Heart left ventricle (tissue), 16 donors: Measurements from ENCODE around the gene KRT6A. TPM values are rescaled to one million over a fixed set of nuclear protein-coding genes. Genes with fewer than 3 reads are reported as not detected.

Experiments
- ATAC-seq, 4 donors: fragments of 200-7000 bp; cut with Tn5 transposase; one replicate each; pipeline ENCODE4 v1.9.1; 2020 to 2022; ENCODE audit warnings: moderate library complexity in 4 of 4, mild to moderate bottlenecking in 3 of 4, moderate number of reproducible peaks in 1 of 4
- DNase-seq, 5 donors: peaks; one replicate each; pipeline ENCODE4 v3.0.0-alpha.2; 2020
- H3K27ac ChIP-seq, 12 donors: fragments of 200-600 bp; sonication (generic) in 4 of 12; one replicate each; pipeline versions ENCODE4 v1.5.0 to v1.8.0; 2016 to 2022; ENCODE audit warnings: mild to moderate bottlenecking in 2 of 12
- H3K27me3 ChIP-seq, 9 donors: fragments of 200-600 bp; sonication (generic) in 2 of 9; one replicate each; pipeline versions ENCODE4 v1.5.1 to v1.8.0; 2016 to 2022; ENCODE audit warnings: mild to moderate bottlenecking in 3 of 9
- H3K36me3 ChIP-seq, 9 donors: fragments of 200-600 bp; sonication (generic) in 2 of 9; one replicate each; pipeline versions ENCODE4 v1.5.0 to v1.8.0; 2018 to 2022; ENCODE audit warnings: mild to moderate bottlenecking in 2 of 9
- H3K4me1 ChIP-seq, 12 donors: fragments of 200-600 bp; sonication (generic) in 4 of 12; one replicate each; pipeline versions ENCODE4 v1.5.0 to v1.8.0; 2016 to 2022; ENCODE audit warnings: mild to moderate bottlenecking in 3 of 12
- H3K4me3 ChIP-seq, 12 donors: fragments of 200-600 bp; sonication (generic) in 4 of 12; one replicate each; pipeline versions ENCODE4 v1.5.0 to v1.8.0; 2017 to 2022; ENCODE audit warnings: mild to moderate bottlenecking in 9 of 12, moderate library complexity in 4 of 12
- H3K9me3 ChIP-seq, 12 donors: fragments of 200-600 bp; sonication (generic) in 4 of 12; one replicate each; pipeline versions ENCODE4 v1.5.0 to v1.8.0; 2016 to 2022; ENCODE audit warnings: mild to moderate bottlenecking in 1 of 12
- POLR2A ChIP-seq, 2 donors: fragments of 450-650 bp; IDR thresholded peaks; one replicate each; pipeline ENCODE4 v1.6.1; 2017; ENCODE audit warnings: antibody characterized with exemption in 2 of 2, mild to moderate bottlenecking in 2 of 2, moderate library complexity in 2 of 2
- WGBS, 4 donors: extraction: QIAGEN DNeasy Blood & Tissue Kit in 2 of 4; methylation state at CpG; one replicate each; pipeline versions ENCODE4 v1.1.5 to v1.1.7; 2013 to 2018; 5-methylcytosine and 5-hydroxymethylcytosine counted together
- intact Hi-C, 10 donors: fragments of 100-400 bp; cut with DNase I; formaldehyde crosslinking; loops; one replicate each; pipeline versions ENCODE4 v1.11.1 to v1.14.2; 2022
- polyA plus RNA-seq, 2 donors: library from polyadenylated mRNA; stranded (reverse); fragments of 200-250 nt; gene quantifications; one replicate each; pipeline ENCODE4 v1.2.3, GENCODE V29; 2013
- total RNA-seq, 9 donors: library from RNA; depleted of rRNA in 2 of 9; stranded (reverse); fragments of >200 nt in 2 of 9; fragmentation: NEBNext Ultra II Directional in 3 of 9; extraction: Animal tissue kit (Norgen Biotek cat#: 25700) in 3 of 9; gene quantifications; one replicate each; pipeline versions ENCODE4 v1.1.0 to v1.2.4, GENCODE V29; 2016 to 2023
- TF ChIP-seq, protein P1 (sequence below), 12 donors: fragments of 200-600 bp; sonication (generic) in 4 of 12; IDR thresholded peaks; one replicate each; pipeline versions ENCODE4 v1.5.0 to v1.8.0; 2018 to 2022; ENCODE audit warnings: antibody characterized with exemption in 12 of 12, mild to moderate bottlenecking in 5 of 12
- donor health status: ischemic (EF 13 %, LVEDD 7.1; RV severe dilation, severe dysfunction).
- donor health status: healthy with polysubstance abuse.
- donor health status: DM: no; HTN: yes; CAD: no.
- donor health status: DM: no; HTN: no; CAD: no.
- donor health status: ischemic (EF 25% LVEDD 6.9; RV normal size, moderate dysfunction).
- donor health status: ischemic (EF 25% LVEDD 5.7; RV mildly dilated, moderate dysfunction).
- donor health status: healthy.
- donor health status: DM: yes; HTN: yes; CAD: no.
- donor health status: ischemic (EF 35%, LVEDD 5.7; RV mildly dilated, moderate dysfunction).
- donor health status: nonischemic (EF 11% LVEDD 7.7; RV severe dilation, severe dysfunction).
- donor health status: DM: yes; HTN: yes; CAD: no.
- donor health status: PGD.
- donor health status: ischemic (EF 29% LVEDD 5.4; RV normal size, mild dysfunction).
- donor health status: nonischemic (EF 23%, LVEDD 6.1; RV moderate dilation, normal function).

Gene KRT6A
- total and polyA plus RNA-seq, 11 donors = 0.03 to 0.11 TPM; not detected in 9

DNA sequence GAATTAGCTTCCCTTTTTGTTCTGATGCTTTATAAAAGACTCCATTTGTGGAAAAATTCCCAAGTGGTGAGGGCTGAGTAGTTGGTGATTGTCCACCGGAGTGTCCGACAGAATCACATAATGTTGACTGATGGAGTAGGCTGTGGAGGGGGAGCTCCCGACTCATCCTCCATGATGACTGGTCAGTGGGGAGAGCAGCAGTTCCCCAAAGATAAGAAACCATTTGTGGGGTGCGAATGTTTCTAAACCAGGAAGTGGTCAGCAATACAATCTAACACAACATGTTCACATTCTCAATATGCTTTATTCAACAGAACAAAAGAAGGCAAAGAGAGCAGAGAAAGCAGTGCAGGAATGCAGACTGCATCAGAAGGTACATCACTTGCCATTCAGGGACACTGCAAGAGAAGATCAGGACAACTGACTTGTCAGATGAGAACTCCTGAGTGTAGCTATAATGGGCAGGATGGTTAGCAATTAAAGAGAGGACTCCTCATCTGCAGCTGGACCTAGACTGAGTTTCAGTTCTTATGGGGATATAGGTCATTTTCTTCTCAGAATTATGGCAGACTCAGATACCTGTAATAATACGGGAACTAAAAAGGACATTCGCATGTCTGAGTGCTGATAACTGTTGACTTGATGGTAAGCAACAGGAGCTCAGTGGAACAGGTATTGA is 46.6 kb downstream of the KRT6A start:
- WGBS, 4 donors = 75 to 88% (median 83%) methylated on average over 6 of the region's 6 CpGs
- intact Hi-C loops = no loop called here
- no peaks in the 10 kb centered on the region for H3K9me3 ChIP-seq
- no peak overlapping the region for H3K27ac ChIP-seq
- H3K27me3 ChIP-seq = peaks cover 0 to 20% (median 2%) of the 10 kb centered on the region in 9 donors
- H3K36me3 ChIP-seq = no peaks in the 10 kb centered on the region
- ATAC-seq (no peak), DNase-seq (no peak)
- no peaks in the 10 kb centered on the region for H3K4me1 ChIP-seq
- no peak overlapping the region for H3K4me3 ChIP-seq
- no peak for TF ChIP-seq POLR2A (IDR thresholded peaks at IDR 0.05)

DNA sequence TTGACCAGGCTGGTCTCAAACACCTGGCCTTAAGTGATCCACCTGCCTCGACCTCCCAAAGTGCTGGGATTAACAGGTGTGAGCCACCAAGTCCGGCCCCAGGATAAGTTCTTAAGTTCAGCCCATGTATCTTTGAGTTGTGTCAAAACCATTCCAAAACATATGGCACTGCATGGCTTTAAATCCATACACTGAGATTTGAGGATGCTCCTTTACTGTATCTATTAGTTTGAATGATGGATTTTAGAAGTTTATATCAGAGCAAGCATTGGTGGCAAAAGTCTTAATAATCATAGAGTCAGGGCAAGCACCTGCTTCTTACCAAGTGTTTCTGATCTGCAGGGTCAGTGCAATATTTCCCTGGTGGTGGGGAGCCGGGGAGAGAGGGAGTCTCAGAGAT is 47.2 kb downstream of the KRT6A start:
- no peak overlapping the region for H3K4me3 ChIP-seq
- H3K36me3 ChIP-seq = no peaks in the 10 kb centered on the region
- ATAC-seq = no peak
- H3K27me3 ChIP-seq = peaks cover 0 to 22% (median 2%) of the 10 kb centered on the region in 9 donors
- intact Hi-C loops = no loop called here
- no peaks in the 10 kb centered on the region for H3K4me1 ChIP-seq
- DNase-seq = no peak
- no peak overlapping the region for H3K27ac ChIP-seq
- TF ChIP-seq, protein P1, sequence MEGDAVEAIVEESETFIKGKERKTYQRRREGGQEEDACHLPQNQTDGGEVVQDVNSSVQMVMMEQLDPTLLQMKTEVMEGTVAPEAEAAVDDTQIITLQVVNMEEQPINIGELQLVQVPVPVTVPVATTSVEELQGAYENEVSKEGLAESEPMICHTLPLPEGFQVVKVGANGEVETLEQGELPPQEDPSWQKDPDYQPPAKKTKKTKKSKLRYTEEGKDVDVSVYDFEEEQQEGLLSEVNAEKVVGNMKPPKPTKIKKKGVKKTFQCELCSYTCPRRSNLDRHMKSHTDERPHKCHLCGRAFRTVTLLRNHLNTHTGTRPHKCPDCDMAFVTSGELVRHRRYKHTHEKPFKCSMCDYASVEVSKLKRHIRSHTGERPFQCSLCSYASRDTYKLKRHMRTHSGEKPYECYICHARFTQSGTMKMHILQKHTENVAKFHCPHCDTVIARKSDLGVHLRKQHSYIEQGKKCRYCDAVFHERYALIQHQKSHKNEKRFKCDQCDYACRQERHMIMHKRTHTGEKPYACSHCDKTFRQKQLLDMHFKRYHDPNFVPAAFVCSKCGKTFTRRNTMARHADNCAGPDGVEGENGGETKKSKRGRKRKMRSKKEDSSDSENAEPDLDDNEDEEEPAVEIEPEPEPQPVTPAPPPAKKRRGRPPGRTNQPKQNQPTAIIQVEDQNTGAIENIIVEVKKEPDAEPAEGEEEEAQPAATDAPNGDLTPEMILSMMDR (IDR thresholded peaks at IDR 0.05) = no peak
- TF ChIP-seq POLR2A (IDR thresholded peaks at IDR 0.05) = no peak
- H3K9me3 ChIP-seq = no peaks in the 10 kb centered on the region
- 60 to 76% (median 68%) methylated on average over 3 of the region's 3 CpGs for WGBS, 4 donors

DNA sequence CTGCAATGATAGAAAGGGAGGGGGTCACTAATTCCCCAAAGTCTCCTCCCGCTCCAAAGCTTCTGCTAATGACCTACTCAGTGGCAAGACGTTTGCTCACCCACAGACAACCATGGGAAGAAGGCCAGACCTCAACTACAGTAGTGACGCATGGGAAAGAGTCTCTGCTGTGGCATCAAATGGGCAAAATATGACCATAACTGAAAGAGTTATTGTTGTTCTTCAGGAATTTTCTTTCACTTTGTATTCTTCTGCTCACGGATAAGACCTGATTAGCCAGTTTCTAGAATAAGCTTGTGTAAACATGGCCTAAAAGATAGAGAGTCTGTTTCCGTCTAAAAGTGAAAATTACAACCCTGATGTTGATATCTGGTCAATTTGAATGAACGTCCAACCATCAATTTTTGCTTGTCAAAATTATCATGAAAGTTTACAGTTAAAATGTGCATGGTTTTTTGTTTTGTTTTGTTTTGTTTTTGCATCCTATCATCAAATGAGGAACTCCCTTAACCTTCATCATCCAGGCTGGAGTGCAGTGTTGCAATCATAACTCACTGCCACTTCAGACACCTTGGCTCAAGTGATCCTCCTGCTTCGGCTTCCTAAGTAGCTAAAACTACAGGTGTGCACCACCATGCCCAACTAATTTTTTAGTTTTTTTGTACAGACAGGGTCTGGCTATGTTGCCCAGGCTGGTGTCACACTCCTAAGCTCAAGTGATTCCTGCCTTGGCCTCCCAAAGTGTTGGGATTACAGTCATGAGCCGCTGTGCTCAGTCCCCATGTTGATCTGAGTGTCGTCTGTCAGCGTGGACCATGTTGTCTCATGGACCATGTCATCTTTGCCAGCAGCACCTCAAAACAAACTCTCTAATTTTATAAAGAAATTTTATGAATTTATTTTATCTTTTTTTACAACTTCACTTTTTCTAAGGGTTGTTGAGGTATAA is 48.1 kb downstream of the KRT6A start:
- Histone ChIP-seq H3K4me1 (no peaks in the 10 kb centered on the region), H3K27ac (no peak overlapping the region), H3K27me3 (peaks cover 0 to 22% (median 2%) of the 10 kb centered on the region in 9 donors), H3K36me3 (no peaks in the 10 kb centered on the region), H3K4me3 (no peak overlapping the region), H3K9me3 (no peaks in the 10 kb centered on the region)
- TF ChIP-seq, protein P1 (IDR thresholded peaks at IDR 0.05) = no peak
- TF ChIP-seq POLR2A (IDR thresholded peaks at IDR 0.05) = no peak
- 74 to 76% (median 75%) methylated on average over 10 of the region's 10 CpGs for WGBS, 4 donors
- DNase-seq (no peak), ATAC-seq (no peak)
- intact Hi-C loops = no loop called here

GRCh38 chr12:52443966-52444365 is 49.1 kb downstream of the KRT6A start:
- no peaks in the 10 kb centered on the region for H3K36me3 ChIP-seq
- WGBS, 4 donors = 80 to 89% (median 83%) methylated on average over 3 of the region's 3 CpGs
- H3K4me1 ChIP-seq = no peaks in the 10 kb centered on the region
- H3K9me3 ChIP-seq = no peaks in the 10 kb centered on the region
- ATAC-seq (no peak), DNase-seq (no peak)
- TF ChIP-seq, protein P1 (IDR thresholded peaks at IDR 0.05) = no peak
- no peak for TF ChIP-seq POLR2A (IDR thresholded peaks at IDR 0.05)
- H3K27ac ChIP-seq = no peak overlapping the region
- peaks cover 0 to 22% (median 2%) of the 10 kb centered on the region in 9 donors for H3K27me3 ChIP-seq
- intact Hi-C loops = no loop called here
- no peak overlapping the region for H3K4me3 ChIP-seq
